ENCODE measurements around the gene SAFB. TPM values are rescaled to one million over a fixed set of nuclear protein-coding genes. Genes with fewer than 3 reads are reported as not detected.

SAFB gene
- total and polyA plus RNA-seq, 2 of the 13 experiments (the other 11 are each of a cell fraction or from before 2014, with no cell fraction given) = 21.0 to 28.4 TPM

DNA sequence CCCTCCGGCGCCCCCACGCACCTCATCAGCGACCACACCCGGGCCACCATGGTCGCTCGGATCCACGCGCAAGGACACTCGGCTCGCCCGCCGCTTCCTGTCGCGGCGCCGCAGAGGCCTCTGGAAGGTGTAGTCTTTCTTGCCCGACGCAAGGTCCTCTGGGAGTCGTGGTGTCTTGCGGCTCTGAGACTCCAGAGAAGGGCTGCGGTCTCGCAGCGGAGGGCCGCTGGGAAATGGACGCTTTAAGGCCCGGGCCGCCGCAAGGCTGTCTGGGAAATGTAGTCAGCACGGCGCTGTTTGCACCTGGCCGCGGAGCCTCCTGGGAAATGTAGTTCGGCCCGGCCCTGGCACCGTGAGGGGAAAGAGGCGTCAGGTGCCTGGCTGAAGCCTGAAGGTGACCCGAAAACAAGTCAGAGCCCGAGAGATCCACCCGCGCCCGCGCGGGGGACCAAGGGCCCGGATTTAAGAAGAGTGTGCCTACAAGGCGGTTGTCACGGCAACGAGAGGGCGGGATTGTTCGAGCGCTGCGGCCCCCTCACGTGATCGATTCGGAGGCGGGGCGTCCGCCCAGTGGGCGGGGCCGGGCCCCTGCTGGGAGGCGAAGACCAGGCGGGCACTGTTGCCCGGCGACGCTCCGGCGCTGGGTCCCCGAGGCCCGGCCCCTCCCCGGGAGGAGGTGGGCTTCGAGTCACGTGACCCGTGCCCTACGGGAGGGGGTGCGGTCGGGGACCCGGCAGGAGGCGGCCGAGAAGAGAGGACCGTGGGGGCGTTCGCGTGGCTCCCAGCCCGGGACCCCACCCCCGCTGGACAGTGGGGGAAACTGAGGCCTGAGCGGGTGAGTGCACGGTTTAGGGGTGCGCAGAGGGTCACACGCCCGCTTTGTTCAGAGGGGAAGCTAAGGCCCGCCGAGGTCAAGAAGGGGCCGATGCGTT is 57.8 kb downstream of the SAFB start, which contains the start of the genes HSD11B1L and MICOS13 (continued):
- no peak for TF ChIP-seq ZNF629 (CRISPR knock-in tag; conservative IDR thresholded peaks at IDR 0.05)
- TF ChIP-seq, protein P1, sequence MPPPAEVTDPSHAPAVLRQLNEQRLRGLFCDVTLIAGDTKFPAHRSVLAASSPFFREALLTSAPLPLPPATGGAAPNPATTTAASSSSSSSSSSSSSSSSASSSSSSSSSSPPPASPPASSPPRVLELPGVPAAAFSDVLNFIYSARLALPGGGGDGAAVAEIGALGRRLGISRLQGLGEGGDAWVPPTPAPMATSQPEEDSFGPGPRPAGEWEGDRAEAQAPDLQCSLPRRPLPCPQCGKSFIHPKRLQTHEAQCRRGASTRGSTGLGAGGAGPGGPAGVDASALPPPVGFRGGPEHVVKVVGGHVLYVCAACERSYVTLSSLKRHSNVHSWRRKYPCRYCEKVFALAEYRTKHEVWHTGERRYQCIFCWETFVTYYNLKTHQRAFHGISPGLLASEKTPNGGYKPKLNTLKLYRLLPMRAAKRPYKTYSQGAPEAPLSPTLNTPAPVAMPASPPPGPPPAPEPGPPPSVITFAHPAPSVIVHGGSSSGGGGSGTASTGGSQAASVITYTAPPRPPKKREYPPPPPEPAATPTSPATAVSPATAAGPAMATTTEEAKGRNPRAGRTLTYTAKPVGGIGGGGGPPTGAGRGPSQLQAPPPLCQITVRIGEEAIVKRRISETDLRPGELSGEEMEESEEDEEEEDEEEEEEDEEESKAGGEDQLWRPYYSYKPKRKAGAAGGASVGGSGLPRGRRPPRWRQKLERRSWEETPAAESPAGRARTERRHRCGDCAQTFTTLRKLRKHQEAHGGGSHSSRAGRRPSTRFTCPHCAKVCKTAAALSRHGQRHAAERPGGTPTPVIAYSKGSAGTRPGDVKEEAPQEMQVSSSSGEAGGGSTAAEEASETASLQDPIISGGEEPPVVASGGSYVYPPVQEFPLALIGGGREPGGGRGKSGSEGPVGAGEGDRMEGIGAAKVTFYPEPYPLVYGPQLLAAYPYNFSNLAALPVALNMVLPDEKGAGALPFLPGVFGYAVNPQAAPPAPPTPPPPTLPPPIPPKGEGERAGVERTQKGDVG (CRISPR knock-in tag; IDR thresholded peaks at IDR 0.05; ENCODE audit: borderline replicate concordance) = no peak
- TF ChIP-seq ADNP (CRISPR knock-in tag; IDR thresholded peaks at IDR 0.05) = no peak
- TF ChIP-seq ZNF367 (CRISPR knock-in tag; IDR thresholded peaks at IDR 0.05; ENCODE audit: borderline replicate concordance) = no peak
- no peak; the same call in 1 of the 2 replicates for TF ChIP-seq NFKB2 (CRISPR knock-in tag; IDR thresholded peaks at IDR 0.05; ENCODE audit: borderline replicate concordance)
- no peak for TF ChIP-seq TEAD3 (CRISPR knock-in tag; optimal IDR thresholded peaks at IDR 0.05; ENCODE audit: borderline replicate concordance)
- no peak for TF ChIP-seq ZNF124 (CRISPR knock-in tag; IDR thresholded peaks at IDR 0.05)
- TF ChIP-seq ZNF598 (CRISPR knock-in tag; IDR thresholded peaks at IDR 0.05; ENCODE audit: borderline replicate concordance) = no peak
- TF ChIP-seq TRIM24 (CRISPR knock-in tag; IDR thresholded peaks at IDR 0.05) = no peak
- no peak for TF ChIP-seq XRCC5 (optimal IDR thresholded peaks at IDR 0.05; ENCODE audit: low read length)
- TF ChIP-seq ZNF547 (CRISPR knock-in tag; IDR thresholded peaks at IDR 0.05) = no peak
- TF ChIP-seq DNMT3B (CRISPR knock-in tag; conservative IDR thresholded peaks at IDR 0.05) = no peak; the same call in 1 of the 2 replicates
- TF ChIP-seq GABPA (IDR thresholded peaks at IDR 0.05; ENCODE audit: low read depth, low read length) = peak; percentile 75
- TF ChIP-seq GABPA (CRISPR knock-in tag; IDR thresholded peaks at IDR 0.05; ENCODE audit: low read depth) = peak; percentile 94
- no peak for TF ChIP-seq ZNF713 (CRISPR knock-in tag; IDR thresholded peaks at IDR 0.05)
- TF ChIP-seq ZNF850 (CRISPR knock-in tag; conservative IDR thresholded peaks at IDR 0.05) = 0 out of 2 replicates have a peak, but pooled peaks have one; percentile 50
- no peak for TF ChIP-seq IKZF1 (IDR thresholded peaks at IDR 0.05)
- no peak for TF ChIP-seq GFI1 (CRISPR knock-in tag; IDR thresholded peaks at IDR 0.05; ENCODE audit: borderline replicate concordance)
- TF ChIP-seq TCF7 (IDR thresholded peaks at IDR 0.05; ENCODE audit: low read depth) = no peak
- no peak for TF ChIP-seq PCBP2 (optimal IDR thresholded peaks at IDR 0.05; ENCODE audit: low read depth, low read length, poor library complexity, severe bottlenecking)
- no peak for TF ChIP-seq ZNF672 (CRISPR knock-in tag; IDR thresholded peaks at IDR 0.05)
- no peak for TF ChIP-seq ZNF296 (CRISPR knock-in tag; conservative IDR thresholded peaks at IDR 0.05)
- TF ChIP-seq ARID2 (CRISPR knock-in tag; IDR thresholded peaks at IDR 0.05; ENCODE audit: borderline replicate concordance) = no peak
- peak; percentile 75 for TF ChIP-seq KAT8 (CRISPR knock-in tag; IDR thresholded peaks at IDR 0.05)
- TF ChIP-seq ARNT2 (CRISPR knock-in tag; IDR thresholded peaks at IDR 0.05; ENCODE audit: low read depth) = no peak; the same call in 1 of the 2 replicates
- TF ChIP-seq ELF3 (CRISPR knock-in tag; IDR thresholded peaks at IDR 0.05) = peak; percentile 39; the same call in 1 of the 2 replicates
- TF ChIP-seq NCOA5 (CRISPR knock-in tag; IDR thresholded peaks at IDR 0.05) = no peak
- TF ChIP-seq NR1H2 (CRISPR knock-in tag; IDR thresholded peaks at IDR 0.05; ENCODE audit: borderline replicate concordance, low read depth) = 0 out of 2 replicates have a peak, but pooled peaks have one; percentile 1
- TF ChIP-seq MXI1 (IDR thresholded peaks at IDR 0.05; ENCODE audit: borderline replicate concordance, low read depth, low read length) = peak; percentile 72; the same call in 2 of the 3 replicates
- no peak for TF ChIP-seq TOE1 (CRISPR knock-in tag; IDR thresholded peaks at IDR 0.05)
- TF ChIP-seq HOXA9 (CRISPR knock-in tag; IDR thresholded peaks at IDR 0.05; ENCODE audit: borderline replicate concordance) = no peak
